T-helper 1 cell treated with Interleukin-12 subunit alpha and Interleukin-12 subunit beta and Interleukin-4 antibody, amounts not matched to agents 30 μg/mL and 1 μg/mL, for 36 hours (primary cell): ENCODE data around the gene SETBP1.

ENCODE experiments used
- H3K27ac Mint-ChIP-seq: one replicate; pipeline ENCODE4 v1.8.0; 2021; ENCODE audit warnings: mild to moderate bottlenecking, mixed read lengths
- H3K27me3 Mint-ChIP-seq: one replicate; pipeline ENCODE4 v1.8.0; 2021; ENCODE audit warnings: low read depth, mixed read lengths
- H3K36me3 Mint-ChIP-seq: one replicate; pipeline ENCODE4 v1.8.0; 2021; ENCODE audit warnings: low read depth, mixed read lengths
- H3K4me1 Mint-ChIP-seq: one replicate; pipeline ENCODE4 v1.8.0; 2021; ENCODE audit warnings: low read depth, mixed read lengths
- H3K4me3 Mint-ChIP-seq: one replicate; pipeline ENCODE4 v1.8.0; 2021; ENCODE audit warnings: mild to moderate bottlenecking, moderate library complexity, mixed read lengths
- H3K9me3 Mint-ChIP-seq: one replicate; pipeline ENCODE4 v1.8.0; 2021; ENCODE audit warnings: mixed read lengths

SETBP1 gene

GRCh38 chr18:44765456-44765855 lies 84.8 kb downstream of the SETBP1 start:
- peaks cover 28% of the 10 kb centered on the region for H3K36me3 Mint-ChIP-seq
- peaks cover 13% of the 10 kb centered on the region for H3K4me1 Mint-ChIP-seq

GRCh38 chr18:44766450-44766849 lies 85.8 kb downstream of the SETBP1 start:
- no peak overlapping the region for H3K4me3 Mint-ChIP-seq
- H3K27me3 Mint-ChIP-seq = peaks cover 34% of the 10 kb centered on the region
- peaks cover 10% of the 10 kb centered on the region for H3K4me1 Mint-ChIP-seq
- H3K36me3 Mint-ChIP-seq = peaks cover 30% of the 10 kb centered on the region
- peaks cover 23% of the 10 kb centered on the region for H3K9me3 Mint-ChIP-seq
- H3K27ac Mint-ChIP-seq = no peak overlapping the region

More at GRCh38 chr18:44765456-44765855, 84.8 kb downstream of the SETBP1 start:
- H3K9me3 Mint-ChIP-seq = peaks cover 23% of the 10 kb centered on the region
- peaks cover 34% of the 10 kb centered on the region for H3K27me3 Mint-ChIP-seq
- no peak overlapping the region for H3K27ac Mint-ChIP-seq
- H3K4me3 Mint-ChIP-seq = no peak overlapping the region

- Mint-ChIP-seq H3K27ac (no peak overlapping the region), H3K4me3 (no peak overlapping the region), H3K36me3 (peaks cover 26% of the 10 kb centered on the region), H3K9me3 (peaks cover 18% of the 10 kb centered on the region), H3K4me1 (peaks cover 10% of the 10 kb centered on the region), H3K27me3 (peaks cover 34% of the 10 kb centered on the region)
Observed at GRCh38 chr18:44767807-44768206, 87.1 kb downstream of the SETBP1 start.

GRCh38 chr18:44770641-44771040 lies 90.0 kb downstream of the SETBP1 start:
- H3K4me1 Mint-ChIP-seq = peaks cover 13% of the 10 kb centered on the region
- H3K27me3 Mint-ChIP-seq = peaks cover 36% of the 10 kb centered on the region
- no peaks in the 10 kb centered on the region for H3K9me3 Mint-ChIP-seq
- H3K4me3 Mint-ChIP-seq = no peak overlapping the region
- H3K36me3 Mint-ChIP-seq = peaks cover 17% of the 10 kb centered on the region
- H3K27ac Mint-ChIP-seq = no peak overlapping the region

GRCh38 chr18:44771572-44771955 lies 90.9 kb downstream of the SETBP1 start:
- peaks cover 13% of the 10 kb centered on the region for H3K4me1 Mint-ChIP-seq

GRCh38 chr18:44771956-44772917 lies 91.5 kb downstream of the SETBP1 start:
- Mint-ChIP-seq H3K4me3 (no peak overlapping the region), H3K27ac (no peak overlapping the region), H3K4me1 (peaks cover 13% of the 10 kb centered on the region), H3K9me3 (no peaks in the 10 kb centered on the region), H3K27me3 (peaks cover 27% of the 10 kb centered on the region), H3K36me3 (peaks cover 14% of the 10 kb centered on the region)

More at GRCh38 chr18:44771572-44771955, 90.9 kb downstream of the SETBP1 start:
- Mint-ChIP-seq H3K27ac (no peak overlapping the region), H3K4me3 (no peak overlapping the region), H3K36me3 (peaks cover 14% of the 10 kb centered on the region), H3K9me3 (no peaks in the 10 kb centered on the region), H3K27me3 (peaks cover 32% of the 10 kb centered on the region)

- Mint-ChIP-seq H3K36me3 (peaks cover 20% of the 10 kb centered on the region), H3K4me1 (peaks cover 15% of the 10 kb centered on the region), H3K27me3 (peaks cover 27% of the 10 kb centered on the region), H3K4me3 (no peak overlapping the region), H3K27ac (no peak overlapping the region), H3K9me3 (no peaks in the 10 kb centered on the region)
Observed at GRCh38 chr18:44773640-44774155, 93.0 kb downstream of the SETBP1 start.

GRCh38 chr18:44774191-44774590 lies 93.5 kb downstream of the SETBP1 start:
- H3K27me3 Mint-ChIP-seq = peaks cover 29% of the 10 kb centered on the region
- H3K27ac Mint-ChIP-seq = no peak overlapping the region
- H3K36me3 Mint-ChIP-seq = peaks cover 18% of the 10 kb centered on the region
- H3K4me1 Mint-ChIP-seq = peaks cover 19% of the 10 kb centered on the region
- H3K9me3 Mint-ChIP-seq = no peaks in the 10 kb centered on the region
- H3K4me3 Mint-ChIP-seq = no peak overlapping the region

GRCh38 chr18:44777457-44778192 lies 96.9 kb downstream of the SETBP1 start:
- Mint-ChIP-seq H3K27ac (no peak overlapping the region), H3K4me3 (no peak overlapping the region)

GRCh38 chr18:44778788-44779187 lies 98.1 kb downstream of the SETBP1 start:
- Mint-ChIP-seq H3K4me3 (no peak overlapping the region), H3K9me3 (no peaks in the 10 kb centered on the region), H3K27me3 (peaks cover 47% of the 10 kb centered on the region), H3K4me1 (peaks cover 9% of the 10 kb centered on the region), H3K27ac (no peak overlapping the region), H3K36me3 (peaks cover 17% of the 10 kb centered on the region)

More at GRCh38 chr18:44777457-44778192, 96.9 kb downstream of the SETBP1 start:
- Mint-ChIP-seq H3K27me3 (peaks cover 45% of the 10 kb centered on the region), H3K4me1 (peaks cover 12% of the 10 kb centered on the region), H3K9me3 (no peaks in the 10 kb centered on the region), H3K36me3 (peaks cover 14% of the 10 kb centered on the region)

GRCh38 chr18:44779753-44780292 lies 99.1 kb downstream of the SETBP1 start:
- peaks cover 8% of the 10 kb centered on the region for H3K4me1 Mint-ChIP-seq
- H3K36me3 Mint-ChIP-seq = peaks cover 12% of the 10 kb centered on the region
- no peak overlapping the region for H3K27ac Mint-ChIP-seq
- H3K27me3 Mint-ChIP-seq = peaks cover 42% of the 10 kb centered on the region
- no peaks in the 10 kb centered on the region for H3K9me3 Mint-ChIP-seq
- H3K4me3 Mint-ChIP-seq = no peak overlapping the region

- Mint-ChIP-seq H3K4me1 (peaks cover 23% of the 10 kb centered on the region), H3K27me3 (peaks cover 48% of the 10 kb centered on the region), H3K27ac (no peak overlapping the region), H3K36me3 (peaks cover 12% of the 10 kb centered on the region), H3K9me3 (no peaks in the 10 kb centered on the region), H3K4me3 (no peak overlapping the region)
Observed at GRCh38 chr18:44781886-44782285, 101.2 kb downstream of the SETBP1 start.

GRCh38 chr18:44782617-44783016 lies 101.9 kb downstream of the SETBP1 start:
- Mint-ChIP-seq H3K27ac (no peak overlapping the region), H3K4me1 (peaks cover 27% of the 10 kb centered on the region), H3K4me3 (no peak overlapping the region), H3K27me3 (peaks cover 48% of the 10 kb centered on the region), H3K9me3 (no peaks in the 10 kb centered on the region), H3K36me3 (peaks cover 8% of the 10 kb centered on the region)

GRCh38 chr18:44783371-44783770 lies 102.7 kb downstream of the SETBP1 start:
- Mint-ChIP-seq H3K27me3 (peaks cover 44% of the 10 kb centered on the region), H3K4me1 (peaks cover 27% of the 10 kb centered on the region), H3K9me3 (no peaks in the 10 kb centered on the region), H3K4me3 (no peak overlapping the region), H3K27ac (no peak overlapping the region), H3K36me3 (peaks cover 7% of the 10 kb centered on the region)
